Omental fat pad (tissue), 4 donors: ENCODE results near the gene B4GALNT4. TPM values are rescaled to one million over a fixed set of nuclear protein-coding genes. Genes with fewer than 3 reads are reported as not detected.

ENCODE experiments used
- ATAC-seq: fragments of 150-250 bp; one replicate; pipeline ENCODE4 v1.9.1; 2016; ENCODE audit warnings: mild to moderate bottlenecking, moderate library complexity; ENCODE audit not compliant: low FRiP score
- DNase-seq: peaks from one replicate; pipeline ENCODE4 v3.0.0-alpha.2; 2019; ENCODE audit warnings: low spot score
- CTCF ChIP-seq, 3 donors: fragments of 450-650 bp; IDR thresholded peaks; one replicate each; pipeline ENCODE4 v1.5.1; 2016 to 2017; ENCODE audit warnings: antibody characterized with exemption in 3 of 3, mild to moderate bottlenecking in 3 of 3, moderate library complexity in 2 of 3
- total RNA-seq, 4 donors: library from RNA; depleted of rRNA; stranded (reverse); fragments of >200 nt; gene quantifications; one replicate each; pipeline ENCODE4 v1.1.0, GENCODE V29; 2016

Gene B4GALNT4
- total RNA-seq, 4 donors from 2014 or later: 1.4 to 4.1 (median 2.5) TPM

GRCh38 chr11:380996-381395 lies 11.7 kb downstream of the B4GALNT4 start:
- ATAC-seq: no peak
- TF ChIP-seq CTCF (IDR thresholded peaks at IDR 0.05): no peak

GRCh38 chr11:381501-382072 lies 12.3 kb downstream of the B4GALNT4 start:
- TF ChIP-seq CTCF (IDR thresholded peaks at IDR 0.05): no peak
- DNase-seq: no peak
- no peak for ATAC-seq

More at GRCh38 chr11:380996-381395, 11.7 kb downstream of the B4GALNT4 start:
- no peak for DNase-seq

- no peak for ATAC-seq
- no peak for DNase-seq
- no peak for TF ChIP-seq CTCF (IDR thresholded peaks at IDR 0.05)
Observed at GRCh38 chr11:382081-382629, 12.9 kb downstream of the B4GALNT4 start.

GRCh38 chr11:383431-383830 lies 14.1 kb downstream of the B4GALNT4 start:
- no peak for DNase-seq
- ATAC-seq: no peak
- TF ChIP-seq CTCF (IDR thresholded peaks at IDR 0.05): no peak

- no peak for DNase-seq
- no peak for ATAC-seq
- TF ChIP-seq CTCF (IDR thresholded peaks at IDR 0.05): no peak
Observed at GRCh38 chr11:384511-384910, 15.2 kb downstream of the B4GALNT4 start.

GRCh38 chr11:385594-386351 lies 16.5 kb downstream of the B4GALNT4 start:
- TF ChIP-seq CTCF (IDR thresholded peaks at IDR 0.05): no peak
- no peak for ATAC-seq
- DNase-seq: no peak
